Measurements from ENCODE around the gene THOC6.

THOC6 gene

GRCh38 chr16:2991566-2992261, 32.1 kb upstream of the THOC6 start:
- no peak for DNase-seq (ENCODE audit: low read depth in 1 of 2, low spot score in 1 of 2)

DNA sequence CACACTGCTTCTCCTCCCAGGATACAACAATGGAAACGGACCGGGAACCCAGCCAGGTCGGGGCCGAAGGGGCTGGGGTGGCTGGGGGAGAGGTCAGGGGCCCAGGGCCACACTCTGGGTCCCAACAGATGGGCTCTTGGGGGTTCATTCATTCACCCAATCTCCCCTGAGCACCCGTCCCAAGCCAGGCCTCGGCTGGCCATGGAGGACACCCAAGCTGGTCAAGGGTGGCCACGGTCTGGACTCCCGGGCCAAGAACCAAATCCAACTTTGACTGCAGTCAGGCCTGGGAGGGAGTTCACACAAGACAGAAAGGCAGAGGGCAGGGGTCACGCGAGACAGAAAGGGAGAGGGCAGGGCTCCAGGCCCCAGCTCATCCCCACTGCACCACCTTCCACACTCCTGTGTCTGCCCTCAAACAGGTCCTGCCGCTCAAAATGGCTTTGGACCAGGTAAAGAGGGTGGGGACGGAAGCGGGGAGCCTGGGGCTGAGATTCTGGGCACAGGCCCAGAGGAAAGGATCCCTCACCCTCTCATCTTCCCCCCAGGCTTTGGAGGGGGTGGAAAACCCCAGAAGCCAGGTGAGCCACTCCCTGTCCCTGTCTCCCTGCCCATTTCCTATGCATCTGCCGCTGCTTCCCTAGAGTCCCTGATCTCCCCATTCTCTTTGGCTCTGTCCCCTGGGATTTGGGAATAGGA, 31.3 kb upstream of the THOC6 start:
- no peak for DNase-seq (ENCODE audit: low read depth in 1 of 2, low spot score in 1 of 2)

GRCh38 chr16:2996298-2996697, 27.5 kb upstream of the THOC6 start:
- no peak for DNase-seq (ENCODE audit: low read depth in 1 of 2, low spot score in 1 of 2)

- no peak for DNase-seq (ENCODE audit: low read depth in 1 of 2, low spot score in 1 of 2)
Measured at GRCh38 chr16:2999929-3000328, 23.9 kb upstream of the THOC6 start.

GRCh38 chr16:3000540-3000939, 23.3 kb upstream of the THOC6 start:
- DNase-seq (ENCODE audit: low read depth in 1 of 2, low spot score in 1 of 2) = no peak

- DNase-seq (ENCODE audit: low read depth in 1 of 2, low spot score in 1 of 2) = no peak
Measured at GRCh38 chr16:3001316-3001715, 22.5 kb upstream of the THOC6 start.

DNA sequence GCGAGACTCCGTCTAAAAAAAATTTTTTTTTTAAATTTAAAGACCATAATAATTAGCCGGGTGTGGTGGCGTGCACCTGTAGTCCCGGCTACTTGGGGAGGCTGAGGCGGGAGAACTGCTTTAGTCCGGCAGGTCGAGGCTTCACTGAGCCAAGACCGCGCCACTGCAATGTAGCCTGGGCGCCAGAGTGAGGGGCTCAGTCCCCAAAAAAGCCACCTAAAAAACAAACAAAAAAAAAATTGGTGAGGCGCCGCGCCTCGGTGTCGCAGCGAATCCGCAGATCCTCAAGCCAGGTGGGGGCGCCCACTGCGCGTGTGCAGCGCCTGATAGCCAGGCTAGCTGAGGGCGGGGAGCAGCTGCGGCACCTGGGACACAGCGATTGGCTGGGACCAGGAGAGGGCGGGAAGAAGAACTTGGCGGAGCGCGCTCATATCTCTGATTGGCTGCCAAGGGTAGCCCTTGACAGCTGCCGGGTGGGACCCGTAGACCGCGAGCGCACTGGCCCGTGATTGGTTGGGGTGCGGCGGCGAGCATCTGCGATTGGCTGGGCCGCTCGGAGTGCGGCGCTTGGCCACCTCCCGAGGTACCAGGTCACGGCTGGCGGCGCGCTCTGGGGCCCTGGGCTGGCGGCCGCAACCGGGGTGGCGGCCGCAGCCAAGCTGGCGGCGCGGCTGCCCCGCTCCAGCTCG, 20.1 kb upstream of the THOC6 start:
- peak; percentile 90 to 94 for DNase-seq (ENCODE audit: low read depth in 1 of 2, low spot score in 1 of 2)

DNA sequence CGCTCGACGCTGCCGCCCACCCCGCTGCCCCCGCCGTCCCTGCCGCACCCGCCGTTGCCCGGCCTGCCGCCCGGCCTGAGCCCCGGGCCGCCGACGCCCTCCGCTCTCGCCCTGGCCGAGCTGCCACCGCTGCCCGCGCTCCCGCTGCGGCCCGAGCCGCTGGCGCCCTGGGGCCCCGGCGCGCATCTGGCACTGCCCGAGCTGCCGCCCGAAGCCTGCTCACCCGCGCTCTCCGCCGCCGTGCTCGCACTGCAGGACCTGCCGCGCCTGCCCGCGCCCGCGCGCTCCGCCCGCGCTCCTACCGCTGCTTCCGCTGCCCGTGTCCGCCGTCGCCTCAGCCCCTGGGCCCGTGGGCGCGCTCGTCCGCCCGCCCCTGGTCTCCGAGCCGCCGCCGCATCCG, 19.5 kb upstream of the THOC6 start:
- DNase-seq (ENCODE audit: low read depth in 1 of 2, low spot score in 1 of 2) = no peak

GRCh38 chr16:3004781-3005284, 19.0 kb upstream of the THOC6 start:
- DNase-seq (ENCODE audit: low read depth in 1 of 2, low spot score in 1 of 2) = no peak

DNA sequence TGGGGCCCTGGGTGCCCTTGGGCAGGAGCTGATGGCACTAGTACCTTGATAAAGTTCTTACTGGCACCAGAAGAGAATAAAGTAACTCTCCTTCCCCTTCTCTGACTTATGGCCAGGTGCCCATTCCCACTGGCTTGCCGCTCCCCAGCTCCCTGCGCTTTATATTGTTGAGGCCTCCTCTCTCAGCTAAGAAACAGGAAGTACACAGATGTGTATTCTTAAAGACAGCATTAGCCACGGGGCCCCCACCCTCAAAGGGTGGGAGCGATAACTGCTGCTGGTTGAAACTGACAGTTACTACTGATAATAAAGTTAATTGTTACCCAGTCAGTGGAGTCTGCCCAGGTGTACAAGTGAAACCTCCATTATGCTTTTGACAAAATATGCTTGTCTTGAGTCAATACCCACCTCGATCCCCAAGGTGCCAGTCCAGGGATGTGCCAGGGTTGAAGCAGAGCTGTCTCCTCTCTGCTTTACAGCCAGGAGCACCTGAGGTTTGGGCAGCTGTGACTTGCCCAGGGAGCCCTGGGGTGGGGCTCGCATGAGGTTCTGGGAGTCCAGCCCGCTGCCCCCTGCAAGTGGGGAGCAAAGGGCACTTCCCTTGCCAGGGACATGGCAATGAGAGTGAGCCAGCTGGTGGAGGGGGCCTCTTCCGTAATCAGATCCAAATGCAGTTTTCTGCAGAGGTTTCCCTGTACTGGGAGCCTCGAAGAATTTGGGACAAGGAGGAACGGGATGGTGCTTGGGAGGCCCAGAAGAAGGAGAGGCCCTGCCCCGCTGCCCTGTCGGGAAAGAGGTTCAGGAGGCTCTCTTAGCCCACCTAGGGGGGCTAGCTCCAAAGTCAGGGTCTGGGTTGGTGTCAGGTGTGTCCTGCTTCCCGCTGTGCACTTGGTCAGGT, 16.5 kb upstream of the THOC6 start:
- no peak for DNase-seq (ENCODE audit: low read depth in 1 of 2, low spot score in 1 of 2)

GRCh38 chr16:3007957-3008689, 15.7 kb upstream of the THOC6 start:
- no peak for DNase-seq (ENCODE audit: low read depth in 1 of 2, low spot score in 1 of 2)

GRCh38 chr16:3008690-3009037, 15.2 kb upstream of the THOC6 start:
- no peak for DNase-seq (ENCODE audit: low read depth in 1 of 2, low spot score in 1 of 2)

DNA sequence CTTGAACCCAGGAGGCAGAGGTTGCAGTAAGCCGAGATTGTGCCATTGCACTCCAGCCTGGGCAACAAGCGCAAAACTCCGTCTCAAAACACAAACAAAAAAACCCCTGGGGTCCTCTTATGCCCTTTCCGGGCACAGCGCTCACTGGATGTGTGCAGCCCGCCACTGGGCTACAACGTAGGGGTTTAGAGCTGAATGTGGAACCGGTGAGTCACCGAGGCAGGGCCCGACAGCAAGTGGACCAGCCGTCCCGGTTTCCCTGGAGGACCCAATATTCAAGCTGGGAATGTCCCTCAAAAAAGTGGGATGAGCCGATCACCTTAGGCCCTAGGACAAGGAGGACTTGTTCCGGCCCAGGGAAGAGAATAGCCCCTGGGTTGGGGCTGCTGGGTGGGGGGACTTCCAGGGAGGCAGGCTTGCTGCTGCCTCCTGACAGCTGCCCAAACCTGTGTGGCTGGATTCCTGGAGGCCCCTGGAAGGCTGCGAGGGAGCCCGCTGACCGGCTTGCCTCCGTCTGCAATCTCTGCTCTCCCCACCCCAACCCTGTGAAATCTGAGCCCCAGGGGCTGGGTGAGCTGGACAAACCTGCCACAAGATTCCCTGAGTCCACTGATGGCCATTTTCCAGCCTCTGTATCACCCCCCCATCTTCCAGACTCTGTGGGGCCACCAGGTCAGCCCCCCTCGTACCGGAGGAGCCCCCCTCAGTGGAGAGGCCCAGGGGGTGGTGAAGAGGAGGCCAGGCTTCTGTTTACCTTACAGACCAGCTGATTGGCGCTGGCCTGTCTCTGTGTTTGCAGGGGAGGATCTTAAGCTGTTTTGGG, 14.1 kb upstream of the THOC6 start:
- DNase-seq (ENCODE audit: low read depth in 1 of 2, low spot score in 1 of 2) = no peak

- DNase-seq (ENCODE audit: low read depth in 1 of 2, low spot score in 1 of 2) = no peak
Measured at GRCh38 chr16:3010510-3010909, 13.3 kb upstream of the THOC6 start.

DNA sequence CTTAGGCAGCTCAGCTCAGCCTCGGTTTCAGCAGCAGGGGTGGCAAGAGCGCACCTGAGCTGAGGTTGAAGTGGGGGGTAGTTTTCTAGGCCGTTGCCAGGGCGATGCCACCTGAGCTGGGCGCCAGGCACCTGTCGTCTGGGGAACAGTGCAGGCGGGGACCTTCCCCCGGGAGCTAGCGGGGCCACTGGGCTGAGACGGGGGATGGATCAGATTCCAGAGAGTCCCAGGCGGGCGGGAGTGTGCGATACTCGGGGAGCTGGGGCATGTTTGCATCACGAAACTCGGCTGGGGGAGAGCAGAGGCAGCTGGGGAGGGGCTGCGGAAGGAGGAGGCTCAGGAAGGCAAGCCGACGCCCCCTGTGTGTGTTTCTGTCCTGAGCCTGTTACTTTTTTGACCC, 11.6 kb upstream of the THOC6 start:
- DNase-seq (ENCODE audit: low read depth in 1 of 2, low spot score in 1 of 2) = no peak

- no peak for DNase-seq (ENCODE audit: low read depth in 1 of 2, low spot score in 1 of 2)
Measured at GRCh38 chr16:3012828-3013420, 10.9 kb upstream of the THOC6 start, which contains the start of gene CLDN9. Gene CLDN9 (plus strand): TSS chr16:3012923. CDS start chr16:3013363, 440 bp downstream.

- no peak for DNase-seq (ENCODE audit: low read depth in 1 of 2, low spot score in 1 of 2)
Measured at GRCh38 chr16:3013491-3013951, 10.3 kb upstream of the THOC6 start.

GRCh38 chr16:3013998-3014690, 9.7 kb upstream of the THOC6 start:
- no peak for DNase-seq (ENCODE audit: low read depth in 1 of 2, low spot score in 1 of 2)
